ENCODE results near the gene C10orf53. TPM values are rescaled to one million over a fixed set of nuclear protein-coding genes. Genes with fewer than 3 reads are reported as not detected.

Gene C10orf53
- total RNA-seq, 1 experiment from 2014 or later, result not detected

GRCh38 chr10:49746626-49747302 is 67.3 kb downstream of the C10orf53 start:
- ChIA-PET POLR2A (no interaction called here), CTCF (no interaction called here)
- H3K36me3 Mint-ChIP-seq, result peaks cover 48% of the 10 kb centered on the region
- H3K27ac Mint-ChIP-seq, result no peak overlapping the region
- ATAC-seq (no peak), DNase-seq (ENCODE audit: low spot score) (no peak)
- H3K4me1 Mint-ChIP-seq, result no peaks in the 10 kb centered on the region
- TF ChIP-seq ZNF532 (CRISPR knock-in tag; IDR thresholded peaks at IDR 0.05; ENCODE audit: borderline replicate concordance) (no peak), ZNF263 (CRISPR knock-in tag; IDR thresholded peaks at IDR 0.05; ENCODE audit: low read depth) (no peak), ATF6 (CRISPR knock-in tag; IDR thresholded peaks at IDR 0.05) (no peak), PREB (CRISPR knock-in tag; IDR thresholded peaks at IDR 0.05; ENCODE audit: borderline replicate concordance) (no peak), ZNF416 (CRISPR knock-in tag; IDR thresholded peaks at IDR 0.05) (no peak), ZNF317 (CRISPR knock-in tag; IDR thresholded peaks at IDR 0.05; ENCODE audit: borderline replicate concordance, low read depth) (no peak), ZNF396 (CRISPR knock-in tag; IDR thresholded peaks at IDR 0.05; ENCODE audit: borderline replicate concordance) (no peak), USF2 (CRISPR knock-in tag; IDR thresholded peaks at IDR 0.05) (no peak), FOXK1 (CRISPR knock-in tag; IDR thresholded peaks at IDR 0.05) (no peak), ZBTB21 (CRISPR knock-in tag; IDR thresholded peaks at IDR 0.05; ENCODE audit: borderline replicate concordance) (no peak), ELF4 (CRISPR knock-in tag; IDR thresholded peaks at IDR 0.05; ENCODE audit: low read depth) (no peak), MXD4 (CRISPR knock-in tag; IDR thresholded peaks at IDR 0.05; ENCODE audit: borderline replicate concordance) (no peak), ZNF671 (CRISPR knock-in tag; IDR thresholded peaks at IDR 0.05) (no peak)
- no peaks in the 10 kb centered on the region for H3K27me3 Mint-ChIP-seq (ENCODE audit: low read depth)
- H3K4me3 Mint-ChIP-seq, result no peak overlapping the region
- peaks cover 6% of the 10 kb centered on the region; the same call in 1 of the 2 replicates for H3K9me3 Mint-ChIP-seq

Other genes starting within 250 kb of the C10orf53 start
- 10.9 to 14.5 TPM (median 14.3 TPM) in 3 replicates for gene ERCC6, start 140.5 kb upstream of the C10orf53 start, total RNA-seq (2021)
- gene SLC18A3, start 69.3 kb upstream of the C10orf53 start, total RNA-seq (2021), result 0.07 to 0.13 TPM (median 0.09 TPM) in 3 replicates
- not detected in 3 replicates for gene CHAT, start 65.6 kb upstream of the C10orf53 start, total RNA-seq (2021)
- gene OGDHL, start 82.7 kb downstream of the C10orf53 start, total RNA-seq (2021), result 35.1 to 42.0 TPM (median 36.5 TPM) in 3 replicates

Data from WTC11 (cell line).